HepG2 (cell line): Measurements from ENCODE around the gene TMEM125. TPM values are rescaled to one million over a fixed set of nuclear protein-coding genes. Genes with fewer than 3 reads are reported as not detected.
A peak's percentile ranks its signal among the peaks of the same experiment; 100 is the strongest.

Source experiments
- AHDC1 ChIP-seq: sonication (generic); formaldehyde crosslinking; IDR thresholded peaks from 2 replicates; pipeline ENCODE4 v1.5.1; 2020; ENCODE audit warnings: mild to moderate bottlenecking, missing genetic modification reagents, borderline replicate concordance
- BCLAF1 ChIP-seq: fragments of 450-650 bp; IDR thresholded peaks from 2 replicates; pipeline ENCODE4 v1.6.1; 2017; ENCODE audit warnings: mild to moderate bottlenecking
- FOXO1 ChIP-seq: sonication (generic); formaldehyde crosslinking; IDR thresholded peaks from 2 replicates; pipeline ENCODE4 v1.4.0; 2020; ENCODE audit warnings: missing genetic modification reagents
- GATAD2A ChIP-seq: IDR thresholded peaks from 2 replicates; pipeline ENCODE4 v1.6.1; 2016
- KLF13 ChIP-seq: sonication (generic); formaldehyde crosslinking; IDR thresholded peaks from 2 replicates; pipeline ENCODE4 v1.4.0; 2020; ENCODE audit warnings: mild to moderate bottlenecking, missing genetic modification reagents
- LCORL ChIP-seq, 2 experiments: fragments of 450-650 bp in 1 of 2; sonication (generic) in 1 of 2; formaldehyde crosslinking in 1 of 2; IDR thresholded peaks; 2 replicates each; pipeline versions ENCODE4 v1.5.0 to v1.6.1; 2017 to 2020; ENCODE audit warnings: antibody characterized with exemption in 1 of 2, missing genetic modification reagents in 1 of 2
- MEIS1 ChIP-seq: sonication (generic); formaldehyde crosslinking; IDR thresholded peaks from 2 replicates; pipeline ENCODE4 v1.9.0; 2021; ENCODE audit warnings: mild to moderate bottlenecking, missing genetic modification reagents, moderate library complexity, borderline replicate concordance
- POGZ ChIP-seq: sonication (generic); formaldehyde crosslinking; IDR thresholded peaks from 2 replicates; pipeline ENCODE4 v1.4.0; 2020; ENCODE audit warnings: mild to moderate bottlenecking, missing genetic modification reagents
- RARG ChIP-seq: sonication (generic); formaldehyde crosslinking; IDR thresholded peaks from 2 replicates; pipeline ENCODE4 v1.4.0; 2020; ENCODE audit warnings: low read depth, mild to moderate bottlenecking, missing genetic modification reagents
- REL ChIP-seq: sonication (generic); formaldehyde crosslinking; conservative IDR thresholded peaks from 2 replicates; pipeline ENCODE4 v1.8.0; 2022; ENCODE audit warnings: mild to moderate bottlenecking, missing genetic modification reagents, moderate library complexity
- SAFB2 ChIP-seq: sonication (generic); formaldehyde crosslinking; IDR thresholded peaks from 2 replicates; pipeline ENCODE4 v1.5.1; 2020; ENCODE audit warnings: missing genetic modification reagents, low read depth, mild to moderate bottlenecking, borderline replicate concordance
- SIN3A ChIP-seq: IDR thresholded peaks from 2 replicates; pipeline ENCODE4 v1.6.1; 2011; ENCODE audit warnings: low read depth, mild to moderate bottlenecking, control low read depth, low read length, borderline replicate concordance
- TAF1 ChIP-seq: sonication (generic); formaldehyde crosslinking; IDR thresholded peaks from 2 replicates; pipeline ENCODE4 v1.4.0; 2020; ENCODE audit warnings: missing genetic modification reagents
- TEAD2 ChIP-seq: sonication (generic); formaldehyde crosslinking; IDR thresholded peaks from 2 replicates; pipeline ENCODE4 v1.9.0; 2021; ENCODE audit warnings: missing genetic modification reagents
- TGIF2 ChIP-seq: IDR thresholded peaks from 2 replicates; pipeline ENCODE4 v1.6.1; 2016; ENCODE audit warnings: control low read depth, missing compliant biosample characterization
- TOPORS ChIP-seq: sonication (generic); formaldehyde crosslinking; IDR thresholded peaks from 2 replicates; pipeline ENCODE4 v1.8.0; 2023; ENCODE audit warnings: mild to moderate bottlenecking, missing genetic modification reagents
- ZKSCAN5 ChIP-seq: sonication (generic); formaldehyde crosslinking; IDR thresholded peaks from 2 replicates; pipeline ENCODE4 v1.5.1; 2020; ENCODE audit warnings: mild to moderate bottlenecking, missing genetic modification reagents
- ZNF274 ChIP-seq: sonication (generic); formaldehyde crosslinking; IDR thresholded peaks from 2 replicates; pipeline ENCODE4 v1.5.1; 2020; ENCODE audit warnings: mild to moderate bottlenecking, missing genetic modification reagents
- ZNF549 ChIP-seq: sonication (generic); formaldehyde crosslinking; IDR thresholded peaks from 2 replicates; pipeline ENCODE4 v1.5.0; 2020; ENCODE audit warnings: missing genetic modification reagents
- ZNF569 ChIP-seq: sonication (generic); formaldehyde crosslinking; IDR thresholded peaks from 2 replicates; pipeline ENCODE4 v1.5.0; 2020; ENCODE audit warnings: mild to moderate bottlenecking, missing genetic modification reagents, moderate library complexity, borderline replicate concordance
- ZNF670 ChIP-seq: sonication (generic); formaldehyde crosslinking; IDR thresholded peaks from 2 replicates; pipeline ENCODE4 v1.8.0; 2022; ENCODE audit warnings: mild to moderate bottlenecking, missing genetic modification reagents, borderline replicate concordance
- ZNF703 ChIP-seq: sonication (generic); formaldehyde crosslinking; IDR thresholded peaks from 2 replicates; pipeline ENCODE4 v1.5.1; 2020; ENCODE audit warnings: missing genetic modification reagents, mild to moderate bottlenecking, moderate library complexity, borderline replicate concordance
- polyA plus RNA-seq, 8 experiments: library from polyadenylated mRNA; depleted of rRNA in 3 of 8; stranded (reverse) in 7 of 8; unstranded in 1 of 8; fragments of >200 nt; fragmentation: Illumina TruSeq in 4 of 8; extraction: Trizol in 4 of 8; gene quantifications; 2 replicates each; pipeline versions ENCODE4 v1.2.1 to v1.2.3, GENCODE V29; 2011 to 2016; ENCODE audit warnings: low read depth in 4 of 8, missing spikeins in 1 of 8, mixed read lengths in 1 of 8; ENCODE audit not compliant: insufficient read depth in 1 of 8
- total RNA-seq, 5 experiments: library from RNA; depleted of rRNA; stranded (reverse); fragments of >200 nt; fragmentation: Illumina TruSeq; extraction: Trizol; gene quantifications; 2 replicates each; pipeline ENCODE4 v1.2.3, GENCODE V29; 2016; ENCODE audit warnings: low read depth in 1 of 5
- TF ChIP-seq, protein P1 (sequence below): sonication (generic); formaldehyde crosslinking; IDR thresholded peaks from 2 replicates; pipeline ENCODE4 v1.8.0; 2022; ENCODE audit warnings: low read depth, missing genetic modification reagents

The TMEM125 gene
- total and polyA plus RNA-seq, 2 of the 13 experiments (the other 11 are each of a cell fraction or from before 2014, with no cell fraction given) = 0.03 TPM; not detected in 1

DNA sequence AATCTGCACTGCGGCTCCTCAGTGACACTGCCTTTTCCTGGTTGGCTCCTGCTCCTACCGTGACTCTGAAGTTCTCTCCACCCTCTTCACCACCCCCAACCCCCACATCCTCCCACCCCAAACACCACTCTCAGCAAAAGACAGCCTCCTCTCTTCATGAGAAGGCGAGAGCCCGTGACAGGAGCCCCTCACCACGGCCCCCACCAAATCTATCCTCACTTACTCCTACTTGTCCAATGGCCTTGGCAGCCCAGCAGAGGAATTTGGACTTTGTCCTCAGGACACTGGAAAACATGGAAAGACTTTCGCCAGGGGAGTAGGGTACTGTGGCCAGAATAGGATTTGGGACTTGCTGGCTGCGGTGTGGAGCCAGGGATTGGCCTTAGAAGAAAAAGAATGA, 6.9 kb downstream of the TMEM125 start (continued):
- TF ChIP-seq AHDC1 (CRISPR knock-in tag) = no peak
- TF ChIP-seq ZNF670 (CRISPR knock-in tag) = no peak
- peak; percentile 74 for TF ChIP-seq GATAD2A
- no peak for TF ChIP-seq ZKSCAN5 (CRISPR knock-in tag)
- TF ChIP-seq SAFB2 = no peak
- no peak for TF ChIP-seq SIN3A
- no peak for TF ChIP-seq BCLAF1
- TF ChIP-seq TEAD2 (CRISPR knock-in tag) = no peak
- no peak for TF ChIP-seq RARG (CRISPR knock-in tag)
- no peak for TF ChIP-seq ZNF274 (CRISPR knock-in tag)
- no peak for TF ChIP-seq TAF1 (CRISPR knock-in tag)
- TF ChIP-seq LCORL (IDR thresholded peaks at IDR 0.05) = no peak
- peak; percentile 84 for TF ChIP-seq LCORL (CRISPR knock-in tag; IDR thresholded peaks at IDR 0.05)
- TF ChIP-seq, protein P1, sequence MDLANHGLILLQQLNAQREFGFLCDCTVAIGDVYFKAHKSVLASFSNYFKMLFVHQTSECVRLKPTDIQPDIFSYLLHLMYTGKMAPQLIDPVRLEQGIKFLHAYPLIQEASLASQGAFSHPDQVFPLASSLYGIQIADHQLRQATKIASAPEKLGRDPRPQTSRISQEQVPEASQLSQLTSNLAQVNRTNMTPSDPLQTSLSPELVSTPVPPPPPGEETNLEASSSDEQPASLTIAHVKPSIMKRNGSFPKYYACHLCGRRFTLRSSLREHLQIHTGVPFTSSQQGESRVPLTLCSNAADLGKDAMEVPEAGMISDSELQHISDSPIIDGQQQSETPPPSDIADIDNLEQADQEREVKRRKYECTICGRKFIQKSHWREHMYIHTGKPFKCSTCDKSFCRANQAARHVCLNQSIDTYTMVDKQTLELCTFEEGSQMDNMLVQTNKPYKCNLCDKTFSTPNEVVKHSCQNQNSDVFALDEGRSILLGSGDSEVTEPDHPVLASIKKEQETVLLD = no peak
- no peak for TF ChIP-seq MEIS1 (CRISPR knock-in tag)
- TF ChIP-seq ZNF703 (CRISPR knock-in tag) = no peak
- no peak for TF ChIP-seq REL
- no peak for TF ChIP-seq TGIF2 (CRISPR knock-in tag)
- TF ChIP-seq POGZ (CRISPR knock-in tag) = no peak
- TF ChIP-seq TOPORS (CRISPR knock-in tag) = no peak
- no peak for TF ChIP-seq ZNF549 (CRISPR knock-in tag)
- TF ChIP-seq KLF13 (CRISPR knock-in tag) = no peak
- TF ChIP-seq ZNF569 (CRISPR knock-in tag) = no peak
- TF ChIP-seq FOXO1 (CRISPR knock-in tag) = peak; percentile 44; the same call in 1 of the 2 replicates
